Measurements from ENCODE around the gene SPATA31C2.
A peak's percentile ranks its signal among the peaks of the same experiment; 100 is the strongest.

The SPATA31C2 gene

DNA sequence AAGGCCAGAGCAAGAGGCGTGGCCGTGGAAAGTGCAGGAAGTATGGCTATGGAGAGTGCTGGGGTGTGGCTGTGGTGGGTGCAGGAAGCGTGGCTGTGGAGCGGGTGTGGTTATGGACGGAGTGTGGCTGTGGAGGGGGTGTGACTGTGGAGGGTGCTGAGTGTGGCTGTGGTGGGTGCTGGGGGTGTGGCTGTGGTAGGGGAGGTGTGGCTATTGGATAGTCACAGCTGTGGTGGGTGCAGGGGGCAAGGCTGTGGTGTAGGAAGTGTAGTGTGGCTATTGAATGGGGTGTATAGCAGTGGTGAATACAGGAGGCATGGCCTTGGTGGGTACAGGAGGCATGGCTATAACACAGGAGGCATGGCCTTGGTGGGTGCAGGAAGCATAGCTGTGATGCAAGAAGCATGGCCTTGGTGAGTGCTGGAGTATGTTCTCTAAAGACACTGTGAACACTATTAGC lies 40.8 kb upstream of the SPATA31C2 start:
- ATAC-seq: no peak
- TF ChIP-seq ZNF70 (CRISPR knock-in tag; IDR thresholded peaks at IDR 0.05) (no peak), PPARA (CRISPR knock-in tag; IDR thresholded peaks at IDR 0.05; ENCODE audit: borderline replicate concordance) (no peak), ISL1 (CRISPR knock-in tag; IDR thresholded peaks at IDR 0.05) (no peak)

DNA sequence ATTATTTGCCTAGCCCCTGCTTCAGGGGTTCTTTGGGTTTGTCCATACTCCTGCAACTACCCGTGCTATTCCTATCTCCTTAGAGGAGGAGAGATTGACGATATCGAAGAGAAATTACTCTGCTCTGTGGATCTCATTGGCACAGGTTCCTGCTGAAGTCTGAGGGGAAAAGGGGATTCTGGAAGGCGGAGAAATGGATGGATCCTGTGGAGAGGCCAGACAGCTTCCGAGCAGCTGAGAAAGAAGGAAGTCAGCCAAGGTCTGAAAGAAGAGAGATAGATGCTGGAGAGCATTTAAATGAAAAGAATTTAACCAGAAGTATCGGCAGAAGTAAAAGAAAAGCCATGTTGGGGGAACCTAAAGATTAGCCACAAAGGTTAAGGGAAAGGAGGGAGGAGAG lies 40.4 kb upstream of the SPATA31C2 start:
- no peak for TF ChIP-seq ZNF565 (CRISPR knock-in tag; conservative IDR thresholded peaks at IDR 0.05; ENCODE audit: low read depth)
- no peak for TF ChIP-seq TCF4 (CRISPR knock-in tag; IDR thresholded peaks at IDR 0.05; ENCODE audit: borderline replicate concordance)
- no peak for TF ChIP-seq ISL1 (CRISPR knock-in tag; IDR thresholded peaks at IDR 0.05)
- TF ChIP-seq, protein P1, sequence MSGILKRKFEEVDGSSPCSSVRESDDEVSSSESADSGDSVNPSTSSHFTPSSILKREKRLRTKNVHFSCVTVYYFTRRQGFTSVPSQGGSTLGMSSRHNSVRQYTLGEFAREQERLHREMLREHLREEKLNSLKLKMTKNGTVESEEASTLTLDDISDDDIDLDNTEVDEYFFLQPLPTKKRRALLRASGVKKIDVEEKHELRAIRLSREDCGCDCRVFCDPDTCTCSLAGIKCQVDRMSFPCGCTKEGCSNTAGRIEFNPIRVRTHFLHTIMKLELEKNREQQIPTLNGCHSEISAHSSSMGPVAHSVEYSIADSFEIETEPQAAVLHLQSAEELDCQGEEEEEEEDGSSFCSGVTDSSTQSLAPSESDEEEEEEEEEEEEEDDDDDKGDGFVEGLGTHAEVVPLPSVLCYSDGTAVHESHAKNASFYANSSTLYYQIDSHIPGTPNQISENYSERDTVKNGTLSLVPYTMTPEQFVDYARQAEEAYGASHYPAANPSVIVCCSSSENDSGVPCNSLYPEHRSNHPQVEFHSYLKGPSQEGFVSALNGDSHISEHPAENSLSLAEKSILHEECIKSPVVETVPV (CRISPR knock-in tag; IDR thresholded peaks at IDR 0.05): no peak
- TF ChIP-seq ZNF8 (CRISPR knock-in tag; IDR thresholded peaks at IDR 0.05): no peak
- no peak for TF ChIP-seq RARB (CRISPR knock-in tag; IDR thresholded peaks at IDR 0.05)
- TF ChIP-seq GLIS3 (CRISPR knock-in tag; IDR thresholded peaks at IDR 0.05): no peak
- TF ChIP-seq, protein P2, sequence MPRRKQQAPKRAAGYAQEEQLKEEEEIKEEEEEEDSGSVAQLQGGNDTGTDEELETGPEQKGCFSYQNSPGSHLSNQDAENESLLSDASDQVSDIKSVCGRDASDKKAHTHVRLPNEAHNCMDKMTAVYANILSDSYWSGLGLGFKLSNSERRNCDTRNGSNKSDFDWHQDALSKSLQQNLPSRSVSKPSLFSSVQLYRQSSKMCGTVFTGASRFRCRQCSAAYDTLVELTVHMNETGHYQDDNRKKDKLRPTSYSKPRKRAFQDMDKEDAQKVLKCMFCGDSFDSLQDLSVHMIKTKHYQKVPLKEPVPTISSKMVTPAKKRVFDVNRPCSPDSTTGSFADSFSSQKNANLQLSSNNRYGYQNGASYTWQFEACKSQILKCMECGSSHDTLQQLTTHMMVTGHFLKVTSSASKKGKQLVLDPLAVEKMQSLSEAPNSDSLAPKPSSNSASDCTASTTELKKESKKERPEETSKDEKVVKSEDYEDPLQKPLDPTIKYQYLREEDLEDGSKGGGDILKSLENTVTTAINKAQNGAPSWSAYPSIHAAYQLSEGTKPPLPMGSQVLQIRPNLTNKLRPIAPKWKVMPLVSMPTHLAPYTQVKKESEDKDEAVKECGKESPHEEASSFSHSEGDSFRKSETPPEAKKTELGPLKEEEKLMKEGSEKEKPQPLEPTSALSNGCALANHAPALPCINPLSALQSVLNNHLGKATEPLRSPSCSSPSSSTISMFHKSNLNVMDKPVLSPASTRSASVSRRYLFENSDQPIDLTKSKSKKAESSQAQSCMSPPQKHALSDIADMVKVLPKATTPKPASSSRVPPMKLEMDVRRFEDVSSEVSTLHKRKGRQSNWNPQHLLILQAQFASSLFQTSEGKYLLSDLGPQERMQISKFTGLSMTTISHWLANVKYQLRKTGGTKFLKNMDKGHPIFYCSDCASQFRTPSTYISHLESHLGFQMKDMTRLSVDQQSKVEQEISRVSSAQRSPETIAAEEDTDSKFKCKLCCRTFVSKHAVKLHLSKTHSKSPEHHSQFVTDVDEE (CRISPR knock-in tag; IDR thresholded peaks at IDR 0.05): no peak
- TF ChIP-seq ZFP3 (CRISPR knock-in tag; IDR thresholded peaks at IDR 0.05): no peak
- no peak for TF ChIP-seq OSR1 (CRISPR knock-in tag; IDR thresholded peaks at IDR 0.05)
- TF ChIP-seq ESRRG (CRISPR knock-in tag; IDR thresholded peaks at IDR 0.05): no peak
- no peak for TF ChIP-seq SNAI2 (CRISPR knock-in tag; IDR thresholded peaks at IDR 0.05)
- no peak for TF ChIP-seq PPARA (CRISPR knock-in tag; IDR thresholded peaks at IDR 0.05; ENCODE audit: borderline replicate concordance)
- no peak for TF ChIP-seq BACH2 (CRISPR knock-in tag; IDR thresholded peaks at IDR 0.05; ENCODE audit: borderline replicate concordance)
- TF ChIP-seq, protein P3, sequence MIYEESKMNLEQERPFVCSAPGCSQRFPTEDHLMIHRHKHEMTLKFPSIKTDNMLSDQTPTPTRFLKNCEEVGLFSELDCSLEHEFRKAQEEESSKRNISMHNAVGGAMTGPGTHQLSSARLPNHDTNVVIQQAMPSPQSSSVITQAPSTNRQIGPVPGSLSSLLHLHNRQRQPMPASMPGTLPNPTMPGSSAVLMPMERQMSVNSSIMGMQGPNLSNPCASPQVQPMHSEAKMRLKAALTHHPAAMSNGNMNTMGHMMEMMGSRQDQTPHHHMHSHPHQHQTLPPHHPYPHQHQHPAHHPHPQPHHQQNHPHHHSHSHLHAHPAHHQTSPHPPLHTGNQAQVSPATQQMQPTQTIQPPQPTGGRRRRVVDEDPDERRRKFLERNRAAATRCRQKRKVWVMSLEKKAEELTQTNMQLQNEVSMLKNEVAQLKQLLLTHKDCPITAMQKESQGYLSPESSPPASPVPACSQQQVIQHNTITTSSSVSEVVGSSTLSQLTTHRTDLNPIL (CRISPR knock-in tag; IDR thresholded peaks at IDR 0.05; ENCODE audit: low read depth): no peak
- TF ChIP-seq, protein P4, sequence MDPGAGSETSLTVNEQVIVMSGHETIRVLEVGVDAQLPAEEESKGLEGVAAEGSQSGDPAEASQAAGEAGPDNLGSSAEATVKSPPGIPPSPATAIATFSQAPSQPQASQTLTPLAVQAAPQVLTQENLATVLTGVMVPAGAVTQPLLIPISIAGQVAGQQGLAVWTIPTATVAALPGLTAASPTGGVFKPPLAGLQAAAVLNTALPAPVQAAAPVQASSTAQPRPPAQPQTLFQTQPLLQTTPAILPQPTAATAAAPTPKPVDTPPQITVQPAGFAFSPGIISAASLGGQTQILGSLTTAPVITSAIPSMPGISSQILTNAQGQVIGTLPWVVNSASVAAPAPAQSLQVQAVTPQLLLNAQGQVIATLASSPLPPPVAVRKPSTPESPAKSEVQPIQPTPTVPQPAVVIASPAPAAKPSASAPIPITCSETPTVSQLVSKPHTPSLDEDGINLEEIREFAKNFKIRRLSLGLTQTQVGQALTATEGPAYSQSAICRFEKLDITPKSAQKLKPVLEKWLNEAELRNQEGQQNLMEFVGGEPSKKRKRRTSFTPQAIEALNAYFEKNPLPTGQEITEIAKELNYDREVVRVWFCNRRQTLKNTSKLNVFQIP (CRISPR knock-in tag; IDR thresholded peaks at IDR 0.05; ENCODE audit: borderline replicate concordance, low read depth): no peak
- no peak for TF ChIP-seq TOX (CRISPR knock-in tag; IDR thresholded peaks at IDR 0.05; ENCODE audit: borderline replicate concordance)
- no peak for ATAC-seq

DNA sequence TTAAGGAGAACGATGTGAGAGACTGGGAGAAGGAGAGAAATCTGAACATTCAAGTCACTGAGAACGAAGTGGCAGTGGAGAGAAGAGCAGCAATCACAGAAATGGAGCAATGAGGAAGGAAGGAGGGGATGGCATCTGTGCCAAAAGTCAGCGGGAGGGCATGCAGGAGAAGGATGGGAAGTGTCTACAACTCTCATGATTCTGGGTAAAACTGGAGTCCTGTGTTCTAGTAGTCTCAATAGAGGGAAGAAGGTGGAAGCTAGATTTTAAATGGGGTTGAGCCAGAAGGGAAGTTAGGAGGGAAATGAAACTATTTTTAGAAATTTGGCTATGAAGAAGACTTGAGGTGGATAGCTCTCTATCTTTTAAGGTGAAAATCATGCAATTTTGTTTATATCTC lies 39.1 kb upstream of the SPATA31C2 start:
- TF ChIP-seq ZNF565 (CRISPR knock-in tag; conservative IDR thresholded peaks at IDR 0.05; ENCODE audit: low read depth) (no peak), ISL1 (CRISPR knock-in tag; IDR thresholded peaks at IDR 0.05) (no peak), OSR1 (CRISPR knock-in tag; IDR thresholded peaks at IDR 0.05) (no peak), ZFP3 (CRISPR knock-in tag; IDR thresholded peaks at IDR 0.05) (no peak)
- ATAC-seq: no peak

DNA sequence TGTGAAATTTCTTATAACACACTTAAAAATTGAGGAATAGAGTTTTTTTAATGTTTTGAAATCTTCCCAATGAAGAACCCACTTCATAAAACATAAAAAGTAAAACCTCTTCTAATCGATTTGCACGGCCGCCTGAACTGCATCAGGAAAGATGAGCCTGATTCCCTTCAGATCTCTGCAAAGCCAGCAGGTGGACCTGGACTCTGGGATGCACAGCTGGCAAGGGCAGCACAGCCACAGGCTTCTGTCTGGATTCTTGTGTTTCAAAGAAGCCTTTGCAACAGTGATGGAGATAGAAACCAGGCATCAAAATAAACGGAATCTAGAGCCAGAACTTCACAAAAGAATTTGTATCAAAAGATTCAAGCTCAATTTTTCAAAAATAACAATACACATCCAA lies 36.0 kb upstream of the SPATA31C2 start:
- peak; percentile 50; the same call in 1 of the 3 replicates for ATAC-seq
- TF ChIP-seq SNAI2 (CRISPR knock-in tag; IDR thresholded peaks at IDR 0.05) (no peak), ISL1 (CRISPR knock-in tag; IDR thresholded peaks at IDR 0.05) (no peak), ESRRG (CRISPR knock-in tag; IDR thresholded peaks at IDR 0.05) (no peak), ZNF8 (CRISPR knock-in tag; IDR thresholded peaks at IDR 0.05) (no peak), ZFP30 (CRISPR knock-in tag; IDR thresholded peaks at IDR 0.05) (no peak), TOX (CRISPR knock-in tag; IDR thresholded peaks at IDR 0.05; ENCODE audit: borderline replicate concordance) (no peak), ZNF565 (CRISPR knock-in tag; conservative IDR thresholded peaks at IDR 0.05; ENCODE audit: low read depth) (no peak), TCF4 (CRISPR knock-in tag; IDR thresholded peaks at IDR 0.05; ENCODE audit: borderline replicate concordance) (no peak), PPARA (CRISPR knock-in tag; IDR thresholded peaks at IDR 0.05; ENCODE audit: borderline replicate concordance) (no peak), RARB (CRISPR knock-in tag; IDR thresholded peaks at IDR 0.05) (no peak), CSDC2 (CRISPR knock-in tag; IDR thresholded peaks at IDR 0.05) (no peak), ARNTL (CRISPR knock-in tag; IDR thresholded peaks at IDR 0.05; ENCODE audit: borderline replicate concordance, low read depth) (no peak)
- TF ChIP-seq, protein P3 (CRISPR knock-in tag; IDR thresholded peaks at IDR 0.05; ENCODE audit: low read depth): no peak
- TF ChIP-seq, protein P1 (CRISPR knock-in tag; IDR thresholded peaks at IDR 0.05): no peak
- TF ChIP-seq, protein P2 (CRISPR knock-in tag; IDR thresholded peaks at IDR 0.05): no peak

Data from SK-N-SH treated with all-trans-retinoic acid at 6 μM for 48 hours (cell line).